Peyer's patch (tissue), 4 donors: ENCODE results near the gene PRR5L. TPM values are rescaled to one million over a fixed set of nuclear protein-coding genes. Genes with fewer than 3 reads are reported as not detected.

Source experiments
- DNase-seq, 3 donors: peaks; one replicate each; pipeline ENCODE4 v3.0.0-alpha.2; 2017 to 2019
- H3K27ac ChIP-seq, 4 donors: fragments of 200-600 bp; sonication (generic); one replicate each; pipeline ENCODE4 v1.5.1; 2016 to 2019
- H3K27me3 ChIP-seq, 2 donors: fragments of 200-600 bp; sonication (generic); one replicate each; pipeline ENCODE4 v1.5.1; 2019
- H3K36me3 ChIP-seq, 3 donors: fragments of 200-600 bp; sonication (generic); one replicate each; pipeline ENCODE4 v1.5.1; 2016 to 2019
- H3K4me1 ChIP-seq, 4 donors: fragments of 200-600 bp; sonication (generic); one replicate each; pipeline ENCODE4 v1.5.1; 2016 to 2019
- H3K4me3 ChIP-seq, 4 donors: fragments of 200-600 bp; sonication (generic); 1 replicate in 3 of 4; 2 replicates in 1 of 4; pipeline ENCODE4 v1.5.1; 2016 to 2019; ENCODE audit warnings: mild to moderate bottlenecking in 1 of 4
- H3K9me3 ChIP-seq, 4 donors: fragments of 200-600 bp; sonication (generic); one replicate each; pipeline ENCODE4 v1.5.1; 2016 to 2019; ENCODE audit warnings: mild to moderate bottlenecking in 1 of 4
- POLR2A ChIP-seq, 2 donors: fragments of 450-650 bp; IDR thresholded peaks; one replicate each; pipeline ENCODE4 v1.5.1; 2017; ENCODE audit warnings: antibody characterized with exemption in 2 of 2, mild to moderate bottlenecking in 2 of 2, moderate library complexity in 2 of 2
- total RNA-seq, 4 donors: library from RNA; depleted of rRNA; stranded (reverse); fragments of >200 nt; gene quantifications; one replicate each; pipeline ENCODE4 v1.1.0, GENCODE V29; 2016
- TF ChIP-seq, protein P1 (sequence below), 6 experiments: fragments of 450-650 bp in 4 of 6; fragments of 200-600 bp in 2 of 6; sonication (generic) in 1 of 6; IDR thresholded peaks; one replicate each; pipeline ENCODE4 v1.5.1; 2017 to 2019; ENCODE audit warnings: antibody characterized with exemption in 6 of 6, mild to moderate bottlenecking in 3 of 6, moderate library complexity in 1 of 6

PRR5L gene
- total RNA-seq, 4 donors from 2014 or later, result 74.3 to 100 (median 89.9) TPM

DNA sequence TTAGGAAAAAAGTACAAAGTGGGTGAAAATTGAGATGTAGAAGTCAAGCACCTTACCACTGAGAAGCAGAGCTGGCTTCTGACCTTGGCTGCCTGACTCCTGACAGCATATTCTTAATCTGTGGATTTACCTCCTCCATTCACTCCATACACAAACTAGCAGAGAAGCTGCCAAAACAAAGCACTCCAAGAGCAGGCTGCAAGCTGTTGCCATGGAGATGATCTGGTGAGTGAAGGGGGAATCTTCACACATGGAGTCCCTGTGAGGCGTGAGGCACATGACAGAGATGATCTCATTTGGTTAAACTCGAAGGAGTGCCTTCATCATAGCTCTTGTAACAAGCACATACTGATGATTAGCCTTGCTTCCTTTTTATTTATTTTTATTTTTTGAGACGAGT is 23.0 kb upstream of the PRR5L start:
- H3K9me3 ChIP-seq, result peaks cover 0 to 4% (median 0%) of the 10 kb centered on the region in 4 donors
- H3K27me3 ChIP-seq, result no peaks in the 10 kb centered on the region
- no peak overlapping the region for H3K27ac ChIP-seq
- TF ChIP-seq, protein P1, sequence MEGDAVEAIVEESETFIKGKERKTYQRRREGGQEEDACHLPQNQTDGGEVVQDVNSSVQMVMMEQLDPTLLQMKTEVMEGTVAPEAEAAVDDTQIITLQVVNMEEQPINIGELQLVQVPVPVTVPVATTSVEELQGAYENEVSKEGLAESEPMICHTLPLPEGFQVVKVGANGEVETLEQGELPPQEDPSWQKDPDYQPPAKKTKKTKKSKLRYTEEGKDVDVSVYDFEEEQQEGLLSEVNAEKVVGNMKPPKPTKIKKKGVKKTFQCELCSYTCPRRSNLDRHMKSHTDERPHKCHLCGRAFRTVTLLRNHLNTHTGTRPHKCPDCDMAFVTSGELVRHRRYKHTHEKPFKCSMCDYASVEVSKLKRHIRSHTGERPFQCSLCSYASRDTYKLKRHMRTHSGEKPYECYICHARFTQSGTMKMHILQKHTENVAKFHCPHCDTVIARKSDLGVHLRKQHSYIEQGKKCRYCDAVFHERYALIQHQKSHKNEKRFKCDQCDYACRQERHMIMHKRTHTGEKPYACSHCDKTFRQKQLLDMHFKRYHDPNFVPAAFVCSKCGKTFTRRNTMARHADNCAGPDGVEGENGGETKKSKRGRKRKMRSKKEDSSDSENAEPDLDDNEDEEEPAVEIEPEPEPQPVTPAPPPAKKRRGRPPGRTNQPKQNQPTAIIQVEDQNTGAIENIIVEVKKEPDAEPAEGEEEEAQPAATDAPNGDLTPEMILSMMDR (IDR thresholded peaks at IDR 0.05), result no peak
- TF ChIP-seq POLR2A (IDR thresholded peaks at IDR 0.05), result no peak
- peaks cover 0 to 55% (median 0%) of the 10 kb centered on the region in 3 donors for H3K36me3 ChIP-seq
- DNase-seq, result no peak
- H3K4me3 ChIP-seq, result no peak overlapping the region
- H3K4me1 ChIP-seq, result no peaks in the 10 kb centered on the region

DNA sequence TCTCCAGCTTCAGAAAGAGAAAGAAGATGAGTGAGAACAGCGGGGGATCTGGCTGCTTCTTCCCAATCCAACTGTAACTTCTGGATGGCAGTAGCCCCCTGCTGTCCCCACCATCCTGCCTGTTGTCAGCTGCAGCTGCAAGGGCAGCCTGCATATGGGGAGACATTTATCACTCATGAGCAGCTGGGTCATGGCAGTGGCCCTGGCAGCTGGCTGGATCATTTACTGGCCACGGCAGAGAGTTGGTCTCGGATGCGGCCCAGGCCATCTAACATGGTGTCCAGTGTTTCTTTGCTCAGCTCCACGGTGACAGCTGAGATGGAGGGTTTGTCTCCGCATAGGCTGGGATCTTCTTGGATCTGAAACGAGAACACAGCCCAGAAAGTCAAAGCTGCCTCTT is 21.7 kb upstream of the PRR5L start:
- no peaks in the 10 kb centered on the region for H3K27me3 ChIP-seq
- H3K4me3 ChIP-seq, result no peak overlapping the region
- no peak for DNase-seq
- TF ChIP-seq, protein P1 (IDR thresholded peaks at IDR 0.05), result no peak
- TF ChIP-seq POLR2A (IDR thresholded peaks at IDR 0.05), result no peak
- no peaks in the 10 kb centered on the region for H3K4me1 ChIP-seq
- H3K36me3 ChIP-seq, result peaks cover 0 to 66% (median 0%) of the 10 kb centered on the region in 3 donors
- peaks cover 0 to 4% (median 0%) of the 10 kb centered on the region in 4 donors for H3K9me3 ChIP-seq
- no peak overlapping the region for H3K27ac ChIP-seq

DNA sequence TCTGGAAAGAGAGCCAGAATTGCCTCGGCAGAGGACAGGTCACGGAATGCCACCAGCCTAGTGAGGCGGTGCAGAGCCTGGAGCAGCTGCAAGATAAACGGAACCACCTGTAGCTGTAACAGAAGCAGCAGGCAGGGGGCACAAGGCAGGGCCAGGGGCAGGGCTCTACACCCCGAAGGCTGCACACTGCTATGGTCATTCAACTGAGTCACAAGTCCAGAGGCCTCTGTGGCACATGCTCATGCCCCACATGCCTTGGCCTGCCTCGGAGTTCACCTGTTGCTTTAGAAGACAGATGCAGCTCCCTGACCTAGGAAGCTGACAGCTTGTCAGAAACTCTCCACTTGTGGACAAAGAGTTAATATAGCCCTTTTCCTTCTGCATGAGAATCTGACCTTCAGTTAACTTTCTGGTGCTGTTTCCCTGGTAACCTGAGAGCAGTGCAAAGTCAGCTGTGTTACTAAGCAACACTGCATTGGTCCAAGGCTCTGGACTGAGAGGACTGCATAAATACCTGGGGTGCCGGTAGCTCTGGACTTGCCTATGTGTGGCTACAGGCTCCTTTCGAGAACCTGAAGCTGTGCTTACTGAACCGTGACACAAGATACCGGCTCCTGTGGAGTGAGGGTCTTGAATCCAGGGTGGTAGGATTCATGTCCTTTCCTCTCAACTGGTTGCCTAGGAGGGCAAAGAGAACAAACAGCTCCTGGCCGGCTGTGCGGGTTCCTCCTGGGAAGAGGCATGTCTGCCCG is 17.4 kb upstream of the PRR5L start:
- no peak for DNase-seq
- Histone ChIP-seq H3K36me3 (peaks cover 0 to 46% (median 0%) of the 10 kb centered on the region in 3 donors), H3K9me3 (no peaks in the 10 kb centered on the region), H3K4me3 (no peak overlapping the region), H3K27ac (no peak overlapping the region), H3K4me1 (no peaks in the 10 kb centered on the region), H3K27me3 (no peaks in the 10 kb centered on the region)
- TF ChIP-seq, protein P1 (IDR thresholded peaks at IDR 0.05), result no peak
- TF ChIP-seq POLR2A (IDR thresholded peaks at IDR 0.05), result no peak

DNA sequence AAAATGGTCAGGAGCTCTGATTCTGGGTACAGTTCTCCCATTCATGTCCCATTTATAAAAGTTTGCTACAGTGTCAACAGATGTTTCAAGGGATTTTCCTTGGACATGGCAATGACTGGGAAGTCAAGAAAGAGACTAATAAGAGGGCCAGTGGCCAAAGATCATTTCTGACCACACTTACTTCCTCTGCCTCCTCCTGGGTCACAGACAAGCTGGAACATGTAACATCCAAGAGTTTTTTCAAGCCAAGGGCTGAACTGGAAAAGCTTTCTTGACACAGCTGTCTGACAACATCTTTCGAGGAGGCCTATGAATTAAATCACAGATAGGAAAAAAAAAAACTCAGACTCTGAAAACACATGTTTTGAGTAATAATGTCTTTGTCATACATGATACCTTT is 15.6 kb upstream of the PRR5L start:
- Histone ChIP-seq H3K27ac (no peak overlapping the region), H3K36me3 (peaks cover 0 to 29% (median 0%) of the 10 kb centered on the region in 3 donors), H3K27me3 (no peaks in the 10 kb centered on the region), H3K4me1 (no peaks in the 10 kb centered on the region), H3K9me3 (no peaks in the 10 kb centered on the region), H3K4me3 (no peak overlapping the region)
- TF ChIP-seq, protein P1 (IDR thresholded peaks at IDR 0.05), result no peak
- no peak for TF ChIP-seq POLR2A (IDR thresholded peaks at IDR 0.05)
- DNase-seq, result no peak

DNA sequence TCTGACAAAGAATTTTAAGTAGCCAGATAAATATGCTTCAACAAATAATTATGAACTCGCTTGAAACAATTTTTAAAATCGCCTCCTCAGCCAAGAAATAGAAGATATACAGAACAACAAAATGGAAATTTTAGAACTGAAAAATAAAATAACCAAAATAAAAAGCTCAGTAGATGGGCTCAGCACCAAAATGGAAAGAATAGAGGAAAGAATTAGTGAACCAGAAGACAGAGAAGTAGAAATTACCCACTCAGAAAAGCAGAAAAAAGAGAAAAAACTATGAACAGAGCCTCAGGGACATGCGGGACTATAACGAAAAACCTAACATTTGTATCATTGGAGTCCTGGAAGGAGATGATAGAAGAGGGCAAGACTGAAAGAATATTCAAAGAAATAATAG is 14.2 kb upstream of the PRR5L start:
- Histone ChIP-seq H3K27ac (no peak overlapping the region), H3K9me3 (no peaks in the 10 kb centered on the region), H3K4me1 (no peaks in the 10 kb centered on the region), H3K36me3 (peaks cover 0 to 17% (median 0%) of the 10 kb centered on the region in 3 donors), H3K4me3 (no peak overlapping the region), H3K27me3 (no peaks in the 10 kb centered on the region)
- TF ChIP-seq, protein P1 (IDR thresholded peaks at IDR 0.05), result no peak
- TF ChIP-seq POLR2A (IDR thresholded peaks at IDR 0.05), result no peak
- DNase-seq, result no peak
